Naive thymus-derived CD8-positive, alpha-beta T cell (primary cell): ENCODE data around the gene POLR3H. TPM values are rescaled to one million over a fixed set of nuclear protein-coding genes. Genes with fewer than 3 reads are reported as not detected.
"Not testable (repeated sequence)": the region's sequence is repeated elsewhere in the genome, so short reads cannot be mapped to it uniquely, and the experiment has no call there.

Source experiments
- ATAC-seq, 2 donors: fragments of 150-1000 bp; cut with Tn5 transposase in 1 of 2; sonication (Bioruptor Pico), chemical (Tn5 transposase) in 1 of 2; 1 replicate in 1 of 2; 2 replicates in 1 of 2; pipeline ENCODE4 v1.10.0; 2021; ENCODE audit warnings: mild to moderate bottlenecking in 2 of 2, moderate library complexity in 2 of 2
- POLR2A ChIA-PET: fragments of 350-600 bp; sonication (Branson Sonifier 250); formaldehyde crosslinking; loops from one replicate; lab custom pipeline; 2021; ENCODE audit warnings: antibody characterized with exemption; lab: Charles Lee
- DNase-seq, 10 donors: peaks; one replicate each; pipeline versions ENCODE4 v3.0.0 to v3.0.0-alpha.2; 2020 to 2022
- H3K27ac Mint-ChIP-seq, 10 donors: one replicate each; pipeline ENCODE4 v1.8.0; 2020 to 2022; ENCODE audit warnings: mild to moderate bottlenecking in 10 of 10, mixed read lengths in 10 of 10, moderate library complexity in 4 of 10, inconsistent platforms in 1 of 10
- H3K27me3 Mint-ChIP-seq, 5 donors: one replicate each; pipeline ENCODE4 v1.8.0; 2021 to 2022; ENCODE audit warnings: mixed read lengths in 5 of 5
- H3K36me3 Mint-ChIP-seq, 3 donors: one replicate each; pipeline ENCODE4 v1.8.0; 2020 to 2022; ENCODE audit warnings: mixed read lengths in 3 of 3, mild to moderate bottlenecking in 2 of 3, inconsistent platforms in 1 of 3
- H3K4me1 Mint-ChIP-seq, 4 donors: one replicate each; pipeline ENCODE4 v1.8.0; 2021 to 2022; ENCODE audit warnings: mixed read lengths in 4 of 4
- H3K4me3 Mint-ChIP-seq, 10 donors: one replicate each; pipeline ENCODE4 v1.8.0; 2020 to 2022; ENCODE audit warnings: mild to moderate bottlenecking in 10 of 10, mixed read lengths in 10 of 10, moderate library complexity in 6 of 10, inconsistent platforms in 1 of 10
- H3K9me3 Mint-ChIP-seq, 9 donors: one replicate each; pipeline ENCODE4 v1.8.0; 2020 to 2022; ENCODE audit warnings: mixed read lengths in 9 of 9, mild to moderate bottlenecking in 3 of 9, inconsistent platforms in 1 of 9, moderate library complexity in 1 of 9
- polyA plus RNA-seq, 3 donors: library from polyadenylated mRNA; unstranded; fragments of 300-500 nt; fragmentation: Illumina TruSeq; gene quantifications; one replicate each; pipeline ENCODE4 v1.2.3, GENCODE V29; 2021
- total RNA-seq, 8 experiments: library from RNA in 2 of 8; stranded (reverse) in 2 of 8; gene quantifications; one replicate each; pipeline ENCODE4 v1.2.3 and lab custom pipeline; 2021 to 2026

Gene POLR3H
- total RNA-seq (10 to 100 TPM; 50.5 to 54.6 TPM), polyA plus RNA-seq (10 to 100 TPM; 24.7 to 30.9 (median 27.6) TPM), total RNA-seq (lab: John Stamatoyannopoulos, UW) (40.2 to 165 (median 62.3) reads per million in 6 experiments)

DNA sequence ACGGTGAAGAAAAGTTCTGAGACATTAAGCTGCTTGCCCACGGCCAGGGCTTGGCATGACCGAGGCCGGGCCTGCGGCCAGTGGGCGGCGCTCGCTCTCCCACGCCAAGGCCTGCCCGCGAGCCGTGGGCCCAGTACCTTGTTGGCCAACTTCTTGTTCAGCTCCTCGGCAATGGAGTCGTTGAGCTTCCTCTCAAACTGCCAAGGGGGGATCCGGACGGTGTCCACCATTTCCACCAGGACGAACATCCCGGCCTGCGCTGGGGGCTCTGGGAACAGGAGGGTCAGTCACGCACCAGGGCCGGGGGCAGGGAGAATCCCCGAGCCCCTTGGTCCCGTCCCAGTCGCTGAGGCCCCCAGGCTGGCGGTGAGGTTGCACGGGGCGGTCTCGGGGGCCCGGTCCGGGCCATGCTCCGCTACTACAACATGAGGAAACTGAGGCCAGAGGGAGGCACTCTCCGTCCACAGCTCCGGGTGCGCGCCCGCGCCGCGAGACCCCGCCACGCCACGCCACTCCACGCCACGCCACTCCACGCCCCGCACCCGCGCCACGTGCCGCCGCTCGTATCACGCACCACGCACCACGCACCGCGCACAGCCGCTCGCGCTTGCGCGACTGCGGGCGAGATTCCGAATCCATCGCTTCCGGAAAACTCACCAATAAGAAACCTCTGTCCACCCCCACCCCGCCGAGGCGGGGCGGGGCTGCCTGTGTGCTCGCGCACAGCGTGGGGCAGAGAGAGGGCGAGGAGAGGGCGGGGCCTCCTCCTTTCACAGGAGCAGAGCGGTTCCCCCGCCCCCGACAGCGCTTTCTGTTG is at the start of gene POLR3H:
Gene POLR3H (minus strand): TSS at position 617 of the 817 bp plus-strand sequence. CDS start 369 bp downstream, at position 248.
- peaks cover 21 to 57% (median 51%) of the 10 kb centered on the region in 4 donors for H3K4me1 Mint-ChIP-seq
- peak within 1 kb of the TSS; percentile 91 to 100 (median 98) for H3K4me3 Mint-ChIP-seq
- ATAC-seq (peak; percentile 94 to 97), DNase-seq (peak; percentile 89 to 98 (median 95))
- peaks cover 0 to 11% (median 0%) of the 10 kb centered on the region in 3 donors for H3K36me3 Mint-ChIP-seq
- H3K27me3 Mint-ChIP-seq, result no peaks in the 10 kb centered on the region
- peak within 1 kb of the TSS; percentile 83 to 99 (median 96) for H3K27ac Mint-ChIP-seq
- POLR2A ChIA-PET, result interaction anchor here (0.6 to 2.5 kb wide), 8 partner anchors 12 to 723 kb away, joined by 3 to 10 read pairs (median 5); partner anchors contain the start of genes ACO2, PHF5A, PMM1 and TEF
- no peaks in the 10 kb centered on the region for H3K9me3 Mint-ChIP-seq

DNA sequence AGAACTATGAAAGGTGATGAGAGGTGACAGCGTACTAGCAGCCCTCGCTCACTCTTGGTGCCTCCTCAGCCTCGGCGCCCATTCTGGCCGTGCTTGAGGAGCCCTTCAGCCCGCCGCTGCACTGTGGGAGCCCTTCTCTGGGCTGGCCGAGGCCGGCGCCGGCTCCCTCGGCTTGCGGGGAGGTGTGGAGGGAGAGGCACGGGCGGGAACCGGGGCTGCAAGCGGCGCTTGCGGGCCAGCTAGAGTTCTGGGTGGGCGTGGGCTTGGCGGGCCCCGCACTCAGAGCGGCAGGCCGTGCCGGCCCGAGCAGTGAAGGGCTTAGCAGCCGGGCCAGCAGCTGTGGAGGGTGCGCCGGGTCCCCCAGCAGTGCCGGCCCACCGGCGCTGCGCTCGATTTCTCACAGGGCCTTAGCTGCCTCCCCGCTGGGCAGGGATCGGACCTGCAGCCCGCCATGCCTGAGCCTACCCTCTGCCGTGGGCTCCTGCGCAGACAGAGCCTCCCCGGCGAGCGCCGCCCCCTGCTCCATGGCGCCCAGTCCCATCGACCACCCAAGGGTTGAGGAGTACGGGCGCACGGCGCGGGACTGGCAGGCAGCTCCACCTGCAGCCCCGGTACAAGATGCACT is 49.2 kb upstream of the POLR3H start:
- H3K36me3 Mint-ChIP-seq, POLR2A ChIA-PET, H3K9me3 Mint-ChIP-seq, H3K4me3 Mint-ChIP-seq, H3K27me3 Mint-ChIP-seq, DNase-seq, ATAC-seq, H3K27ac Mint-ChIP-seq: not testable (repeated sequence)
- H3K4me1 Mint-ChIP-seq, result peaks cover 2 to 15% (median 13%) of the 10 kb centered on the region in 4 donors

DNA sequence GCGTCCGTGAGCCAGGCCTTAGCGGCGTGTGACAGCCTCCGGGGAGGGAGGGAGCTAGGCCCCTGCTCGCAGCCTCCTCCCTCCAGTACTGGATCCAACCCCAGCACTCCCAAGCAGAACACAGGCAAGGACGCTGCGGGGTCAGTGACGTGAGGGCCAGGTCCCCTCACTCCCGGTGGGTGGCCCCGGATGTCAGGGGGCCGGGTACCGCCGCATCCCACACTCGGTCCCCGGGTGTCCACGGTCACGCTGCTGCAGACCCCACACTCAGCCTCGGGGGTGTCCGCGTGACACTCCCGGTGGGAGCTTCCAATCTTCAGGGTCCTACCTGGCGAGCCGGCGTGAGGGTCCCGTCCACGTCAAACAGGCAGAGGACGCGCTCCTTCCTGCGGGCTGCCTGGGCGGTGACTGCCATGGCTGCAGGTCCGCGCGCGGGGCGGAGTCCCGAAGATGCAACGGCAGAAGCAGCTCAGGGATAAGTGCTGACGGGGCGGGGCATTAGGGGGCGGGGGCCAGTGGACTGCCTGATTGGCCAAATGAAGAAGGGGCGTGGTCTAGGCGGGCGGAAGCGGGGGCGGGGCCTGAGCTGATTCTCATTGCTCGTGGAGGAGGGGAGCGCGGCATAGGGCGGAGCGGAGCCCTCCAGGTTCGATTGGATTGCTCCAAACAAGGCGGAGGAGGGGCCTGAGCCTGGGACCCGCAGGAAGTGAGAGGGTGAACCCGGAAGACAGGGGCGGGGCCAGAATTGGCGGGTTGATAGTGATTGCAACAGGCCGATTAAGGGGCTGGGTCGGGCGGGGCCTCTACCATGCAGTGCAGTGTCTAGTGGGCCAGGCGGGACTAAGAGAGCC is 45.3 kb upstream of the POLR3H start, which contains the start of gene PMM1:
Gene PMM1 (minus strand): TSS at position 450 of the 851 bp plus-strand sequence. CDS start 35 bp downstream, at position 415.
- DNase-seq, result peak; percentile 98 to 100 (median 100)
- Mint-ChIP-seq H3K36me3 (peaks cover 0 to 10% (median 0%) of the 10 kb centered on the region in 3 donors), H3K4me3 (peak within 1 kb of the TSS; percentile 84 to 96 (median 94)), H3K4me1 (peaks cover 5 to 30% (median 15%) of the 10 kb centered on the region in 4 donors), H3K9me3 (no peaks in the 10 kb centered on the region), H3K27me3 (no peaks in the 10 kb centered on the region), H3K27ac (peak within 1 kb of the TSS; percentile 28 to 95 (median 89))
- ATAC-seq, result peak; percentile 94 to 97
- POLR2A ChIA-PET, result interaction anchor here (0.7 to 2.2 kb wide), 16 partner anchors 9 to 303 kb away, joined by 3 to 26 read pairs (median 4); partner anchors contain the start of genes ACO2, CCDC134, DESI1 and PHF5A

GRCh38 chr22:41587347-41587723 is 43.1 kb upstream of the POLR3H start:
- DNase-seq (no peak), ATAC-seq (no peak)
- Mint-ChIP-seq H3K27me3 (no peaks in the 10 kb centered on the region), H3K4me3 (peak overlapping the region in 5 of 10 donors; percentile 7 to 94 (median 48)), H3K27ac (peak overlapping the region in 1 of 10 donors; percentile 43), H3K36me3 (peaks cover 0 to 27% (median 0%) of the 10 kb centered on the region in 3 donors), H3K9me3 (no peaks in the 10 kb centered on the region), H3K4me1 (peaks cover 8 to 30% (median 15%) of the 10 kb centered on the region in 4 donors)
- POLR2A ChIA-PET, result no interaction called here

GRCh38 chr22:41585898-41586297 is 41.6 kb upstream of the POLR3H start:
- Mint-ChIP-seq H3K9me3 (no peaks in the 10 kb centered on the region), H3K36me3 (peaks cover 0 to 34% (median 0%) of the 10 kb centered on the region in 3 donors), H3K27me3 (no peaks in the 10 kb centered on the region), H3K4me3 (peak overlapping the region in 2 of 10 donors; percentile 30 to 33), H3K4me1 (peaks cover 8 to 29% (median 15%) of the 10 kb centered on the region in 4 donors), H3K27ac (peak overlapping the region in 4 of 10 donors; percentile 9 to 51 (median 42))
- POLR2A ChIA-PET, result no interaction called here
- ATAC-seq (no peak), DNase-seq (no peak)

DNA sequence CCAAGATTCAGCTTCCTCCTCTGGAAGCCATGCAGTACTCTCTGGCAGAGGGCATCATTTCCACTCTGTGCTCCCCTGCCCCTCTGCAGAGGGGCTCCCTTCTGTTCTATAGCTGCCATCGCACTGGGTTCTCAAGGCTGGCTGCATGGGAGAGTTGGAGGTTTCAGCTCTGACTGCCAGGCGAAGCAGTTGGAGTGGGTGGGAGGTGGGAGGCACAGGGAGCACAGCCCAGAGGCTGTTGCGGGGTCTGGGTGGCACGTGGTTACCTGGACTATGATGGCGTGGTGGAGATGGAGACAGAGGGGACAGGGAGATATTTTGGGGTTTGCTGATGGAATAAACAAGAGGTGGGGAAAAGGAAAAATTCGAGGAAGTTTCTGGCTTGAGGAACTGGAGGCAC is 40.6 kb upstream of the POLR3H start:
- no peaks in the 10 kb centered on the region for H3K9me3 Mint-ChIP-seq

DNA sequence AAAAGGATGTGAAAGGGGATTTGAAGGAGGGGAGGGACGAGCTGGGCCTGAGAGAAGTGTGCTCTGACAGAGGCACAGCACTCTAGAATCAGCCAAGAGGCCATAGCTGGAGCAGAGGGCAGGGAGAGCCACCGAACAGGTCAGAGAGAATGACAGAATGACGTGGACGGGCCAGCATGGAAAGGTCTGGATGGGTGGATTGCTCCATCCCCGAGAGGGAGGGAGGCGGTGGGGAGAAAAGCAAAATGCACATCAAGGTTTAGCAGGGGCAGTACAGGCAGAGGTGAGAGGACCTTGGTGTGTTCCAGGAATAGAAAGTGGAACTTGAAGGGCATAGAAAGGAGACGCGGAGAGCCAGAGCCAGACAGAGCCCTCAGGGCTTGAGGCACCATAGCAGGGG is 38.4 kb upstream of the POLR3H start:
- Mint-ChIP-seq H3K9me3 (no peaks in the 10 kb centered on the region), H3K36me3 (peaks cover 0 to 46% (median 0%) of the 10 kb centered on the region in 3 donors), H3K27me3 (no peaks in the 10 kb centered on the region), H3K4me1 (peaks cover 0 to 10% (median 6%) of the 10 kb centered on the region in 4 donors), H3K4me3 (no peak overlapping the region), H3K27ac (peak overlapping the region in 1 of 10 donors; percentile 84)
- POLR2A ChIA-PET, result no interaction called here
- DNase-seq, result no peak
- no peak for ATAC-seq

More for the DNA sequence above, 40.6 kb upstream of the POLR3H start:
- DNase-seq (no peak), ATAC-seq (no peak)
- H3K27me3 Mint-ChIP-seq, result no peaks in the 10 kb centered on the region
- H3K4me3 Mint-ChIP-seq, result no peak overlapping the region
- peaks cover 8 to 28% (median 14%) of the 10 kb centered on the region in 4 donors for H3K4me1 Mint-ChIP-seq
- H3K27ac Mint-ChIP-seq, result peak overlapping the region in 3 of 10 donors; percentile 20 to 62 (median 58)
- POLR2A ChIA-PET, result no interaction called here
- H3K36me3 Mint-ChIP-seq, result peaks cover 0 to 40% (median 0%) of the 10 kb centered on the region in 3 donors

DNA sequence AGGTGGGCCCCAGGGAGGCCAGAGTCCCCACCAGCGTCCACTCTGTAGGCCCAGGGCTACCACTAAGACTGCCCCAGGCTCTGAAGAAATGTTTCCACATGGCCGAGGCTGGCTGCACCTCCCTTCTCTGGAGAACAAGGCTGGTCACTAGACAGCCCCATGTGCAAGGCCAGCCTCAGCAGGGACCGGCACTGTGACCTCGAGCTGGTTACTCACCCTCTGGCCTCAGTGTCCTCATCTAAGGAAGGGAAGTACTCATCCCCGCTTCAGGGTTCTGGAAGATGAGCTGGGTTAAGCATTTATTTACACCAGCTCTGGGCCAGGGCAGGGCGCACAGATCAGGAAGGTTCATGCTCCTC is 35.7 kb upstream of the POLR3H start:
- no peaks in the 10 kb centered on the region for H3K27me3 Mint-ChIP-seq
- H3K9me3 Mint-ChIP-seq, result no peaks in the 10 kb centered on the region
- ATAC-seq, result no peak
- POLR2A ChIA-PET, result interaction anchor here (1.1 to 1.2 kb wide), 2 partner anchors 10 to 41 kb away, joined by 3 read pairs; partner anchors contain the start of genes DESI1 and XRCC6
- H3K4me1 Mint-ChIP-seq, result peaks cover 0 to 6% (median 3%) of the 10 kb centered on the region in 4 donors
- H3K36me3 Mint-ChIP-seq, result peaks cover 0 to 49% (median 2%) of the 10 kb centered on the region in 3 donors
- peak overlapping the region in 1 of 10 donors; percentile 27 for H3K27ac Mint-ChIP-seq
- no peak overlapping the region for H3K4me3 Mint-ChIP-seq
- DNase-seq, result no peak

DNA sequence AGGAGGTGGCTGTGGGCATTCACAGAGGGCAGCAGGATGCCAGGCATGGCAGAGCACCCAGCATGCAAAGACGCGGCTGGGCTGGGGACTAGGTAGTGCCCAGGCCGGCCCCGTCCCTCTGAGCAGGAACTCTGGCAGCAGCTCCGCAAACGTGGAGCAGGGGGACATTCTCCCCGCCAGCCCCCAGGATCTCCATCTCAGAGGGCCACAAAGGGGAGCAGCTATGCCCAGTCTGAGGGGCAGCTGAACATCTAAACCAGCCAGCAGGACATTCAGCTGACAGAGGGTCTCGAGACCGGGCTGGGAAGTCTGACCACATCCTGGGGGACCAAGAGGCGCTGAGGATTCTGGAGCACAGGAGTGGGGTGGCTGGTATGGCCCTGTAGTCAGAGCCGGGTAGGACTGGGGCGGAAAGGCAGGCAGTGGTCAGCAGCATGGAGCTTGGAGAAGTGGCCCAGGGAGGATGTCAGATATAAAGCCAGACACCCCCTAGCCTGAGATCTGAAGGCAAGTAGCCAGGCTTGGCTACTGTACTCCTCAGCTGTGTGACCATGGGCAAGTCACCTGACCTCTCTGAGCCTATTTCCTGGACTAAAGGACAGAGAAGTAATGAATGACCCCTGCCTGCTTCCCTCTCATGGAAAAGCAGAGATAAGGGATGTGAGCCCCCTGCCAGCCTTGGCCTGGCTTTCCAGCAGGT is 35.2 kb upstream of the POLR3H start:
- no peaks in the 10 kb centered on the region for H3K27me3 Mint-ChIP-seq
- H3K36me3 Mint-ChIP-seq, result peaks cover 0 to 45% (median 2%) of the 10 kb centered on the region in 3 donors
- H3K4me3 Mint-ChIP-seq, result no peak overlapping the region
- H3K9me3 Mint-ChIP-seq, result no peaks in the 10 kb centered on the region
- POLR2A ChIA-PET, result no interaction called here
- H3K4me1 Mint-ChIP-seq, result peaks cover 0 to 6% (median 2%) of the 10 kb centered on the region in 4 donors
- H3K27ac Mint-ChIP-seq, result no peak overlapping the region
- ATAC-seq (no peak), DNase-seq (no peak)

DNA sequence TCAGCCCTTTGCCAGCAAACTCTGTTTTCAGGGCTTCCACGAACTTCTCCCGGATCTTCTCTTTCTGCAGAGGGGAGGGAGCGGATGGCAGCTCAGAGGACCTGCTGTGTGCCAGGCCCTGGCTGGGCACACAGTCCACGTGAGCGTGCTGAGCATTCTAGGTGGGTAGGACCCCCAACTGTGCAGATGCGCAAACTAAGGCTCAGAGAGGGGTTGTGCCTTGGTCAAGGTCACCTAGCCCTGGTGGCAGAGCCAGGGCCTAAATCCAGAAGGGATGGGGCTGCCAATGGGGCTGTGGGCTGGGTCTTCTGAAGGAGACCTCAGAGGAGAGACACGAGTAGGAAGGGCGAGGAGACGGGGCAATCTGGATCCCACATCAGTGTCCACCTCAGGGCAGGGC is 34.5 kb upstream of the POLR3H start:
- peaks cover 0 to 4% (median 2%) of the 10 kb centered on the region in 4 donors for H3K4me1 Mint-ChIP-seq
- H3K27ac Mint-ChIP-seq, result no peak overlapping the region
- POLR2A ChIA-PET, result no interaction called here
- no peak overlapping the region for H3K4me3 Mint-ChIP-seq
- peaks cover 0 to 41% (median 2%) of the 10 kb centered on the region in 3 donors for H3K36me3 Mint-ChIP-seq
- ATAC-seq (no peak), DNase-seq (no peak)
- H3K27me3 Mint-ChIP-seq, result no peaks in the 10 kb centered on the region
- H3K9me3 Mint-ChIP-seq, result no peaks in the 10 kb centered on the region

DNA sequence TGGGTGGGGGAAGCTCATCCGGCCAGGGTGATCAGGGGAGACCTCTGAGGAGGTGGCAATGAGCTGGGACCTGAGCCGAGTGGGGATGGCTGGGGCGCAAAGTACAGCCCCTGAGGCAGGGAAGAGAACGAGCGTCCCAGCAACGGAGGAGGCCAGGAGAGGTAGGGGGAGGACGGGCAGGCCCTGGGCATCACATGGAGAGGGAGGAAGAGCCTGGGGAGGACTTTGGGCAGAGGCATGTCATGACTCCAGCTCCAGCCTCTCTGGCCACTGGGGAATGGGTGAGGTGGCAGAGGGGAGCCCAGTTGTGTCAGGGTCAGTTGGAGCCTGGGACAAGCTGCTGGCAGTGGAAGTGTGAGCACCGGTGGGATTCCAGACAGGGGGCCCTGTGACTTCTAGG is 33.8 kb upstream of the POLR3H start:
- POLR2A ChIA-PET, result no interaction called here
- H3K4me1 Mint-ChIP-seq, result peaks cover 0 to 4% (median 2%) of the 10 kb centered on the region in 4 donors
- peaks cover 0 to 36% (median 2%) of the 10 kb centered on the region in 3 donors for H3K36me3 Mint-ChIP-seq
- no peaks in the 10 kb centered on the region for H3K9me3 Mint-ChIP-seq
- H3K27me3 Mint-ChIP-seq, result no peaks in the 10 kb centered on the region
- no peak for DNase-seq
- H3K27ac Mint-ChIP-seq, result peak overlapping the region in 2 of 10 donors; percentile 21 to 53
- no peak for ATAC-seq
- H3K4me3 Mint-ChIP-seq, result no peak overlapping the region
